ENCODE data around the gene PFDN6.
A peak's percentile ranks its signal among the peaks of the same experiment; 100 is the strongest.

PFDN6 gene

DNA sequence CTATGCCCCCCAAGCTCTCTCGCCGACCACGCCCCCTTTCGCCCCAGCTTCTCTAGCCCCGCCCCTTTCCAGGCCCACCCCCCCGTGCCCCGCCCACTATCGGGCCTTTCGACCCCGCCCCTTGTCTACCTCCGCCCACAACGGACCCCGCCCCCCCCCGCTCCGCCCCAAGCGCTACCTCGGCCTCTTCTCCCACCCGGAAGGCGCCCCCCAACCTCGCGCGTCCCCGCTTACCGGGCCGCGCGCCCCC lies 27.9 kb downstream of the PFDN6 start:
- peak; percentile 74 for DNase-seq (ENCODE audit: low spot score)

DNA sequence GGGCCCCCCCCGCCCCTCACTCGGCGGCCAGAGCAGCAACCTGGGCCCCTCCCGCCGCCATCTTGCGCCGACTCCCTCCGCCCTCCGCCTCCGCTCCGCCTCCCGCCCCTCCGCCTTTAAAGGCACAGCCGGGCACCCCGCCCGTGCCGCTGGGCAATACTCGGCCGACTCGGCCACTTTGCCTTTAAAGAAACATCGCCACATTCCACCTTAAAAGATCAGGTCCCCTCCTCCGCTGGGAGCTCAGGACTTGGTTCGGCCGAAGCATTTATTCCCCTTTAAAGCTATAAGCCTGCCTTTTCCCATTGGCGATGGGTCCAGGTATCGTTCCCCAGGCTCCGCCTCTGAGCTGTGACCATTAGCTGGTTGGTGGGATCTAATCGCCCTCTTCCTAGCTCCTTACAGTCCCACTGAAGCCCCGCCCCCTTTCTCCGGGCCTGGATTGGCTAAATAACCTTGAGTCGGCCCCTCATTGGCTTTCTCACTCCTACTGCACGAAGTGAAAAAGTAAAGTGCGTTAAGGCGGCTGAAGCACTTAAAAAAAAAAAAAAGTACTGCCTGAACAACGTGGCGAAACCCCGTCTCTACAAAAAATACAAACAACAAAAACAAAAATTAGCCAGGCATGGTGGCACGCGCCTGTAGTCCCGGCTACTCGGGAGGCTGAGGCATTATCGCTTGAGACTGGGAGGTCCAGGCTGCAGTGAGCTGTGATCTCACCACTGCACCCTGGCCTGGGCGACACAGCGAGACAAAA lies 28.4 kb downstream of the PFDN6 start, which contains the start of gene ZBTB22:
Gene ZBTB22 (minus strand): TSS at position 76 of the 757 bp plus-strand sequence. CDS start 828 bp downstream, outside the sequence.
- DNase-seq (ENCODE audit: low spot score) = peak; percentile 86

DNA sequence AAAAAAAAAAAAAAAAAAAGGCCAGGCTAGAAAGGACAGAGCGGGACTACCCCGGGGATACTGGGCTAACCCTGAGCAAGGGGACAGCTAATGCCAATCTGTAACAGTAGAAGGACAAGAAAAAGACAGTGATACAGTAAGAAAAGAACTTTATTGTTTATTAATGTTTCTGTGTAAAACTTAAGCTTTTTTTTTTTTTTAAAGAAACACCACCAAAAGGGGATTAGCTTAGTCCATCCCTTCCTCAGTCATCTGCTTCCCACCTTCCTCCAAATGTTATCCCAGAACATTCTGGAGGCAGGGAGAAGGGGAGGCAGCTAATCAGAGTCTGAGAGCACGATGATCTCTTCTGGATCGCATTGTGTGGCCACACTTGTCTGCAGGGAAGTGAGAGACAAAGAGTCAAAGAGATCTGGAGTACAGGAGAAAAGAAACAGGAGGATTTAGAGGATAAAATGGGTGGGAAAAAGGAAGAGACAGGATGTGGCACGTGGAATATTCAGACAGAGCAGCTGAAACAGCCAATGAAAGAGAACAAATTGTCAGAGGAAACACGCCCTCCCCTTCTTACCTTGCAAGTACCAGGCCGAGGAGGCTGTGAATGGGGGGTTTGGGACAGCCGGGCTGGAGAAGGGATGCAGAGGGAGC lies 29.1 kb downstream of the PFDN6 start:
- no peak for DNase-seq (ENCODE audit: low spot score)

DNA sequence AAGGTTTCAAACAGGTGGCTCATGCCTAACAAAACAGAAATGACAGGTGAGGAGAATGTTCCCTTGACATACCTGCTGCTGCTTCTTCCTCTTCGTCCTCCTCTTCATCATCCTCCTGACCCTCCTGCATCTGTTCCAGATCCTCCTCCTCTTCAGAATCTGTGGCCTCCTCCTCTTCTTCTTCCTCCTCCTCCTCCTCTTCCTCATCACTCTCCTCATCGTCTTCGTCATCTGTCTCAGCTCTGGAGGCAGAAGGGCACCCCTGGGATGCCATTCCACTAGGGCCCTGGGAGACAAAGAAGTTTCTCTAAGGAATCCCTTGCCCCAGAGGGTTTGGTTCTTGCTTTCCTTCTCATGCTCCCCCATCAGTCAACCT lies 30.5 kb downstream of the PFDN6 start:
- DNase-seq (ENCODE audit: low spot score) = no peak

DNA sequence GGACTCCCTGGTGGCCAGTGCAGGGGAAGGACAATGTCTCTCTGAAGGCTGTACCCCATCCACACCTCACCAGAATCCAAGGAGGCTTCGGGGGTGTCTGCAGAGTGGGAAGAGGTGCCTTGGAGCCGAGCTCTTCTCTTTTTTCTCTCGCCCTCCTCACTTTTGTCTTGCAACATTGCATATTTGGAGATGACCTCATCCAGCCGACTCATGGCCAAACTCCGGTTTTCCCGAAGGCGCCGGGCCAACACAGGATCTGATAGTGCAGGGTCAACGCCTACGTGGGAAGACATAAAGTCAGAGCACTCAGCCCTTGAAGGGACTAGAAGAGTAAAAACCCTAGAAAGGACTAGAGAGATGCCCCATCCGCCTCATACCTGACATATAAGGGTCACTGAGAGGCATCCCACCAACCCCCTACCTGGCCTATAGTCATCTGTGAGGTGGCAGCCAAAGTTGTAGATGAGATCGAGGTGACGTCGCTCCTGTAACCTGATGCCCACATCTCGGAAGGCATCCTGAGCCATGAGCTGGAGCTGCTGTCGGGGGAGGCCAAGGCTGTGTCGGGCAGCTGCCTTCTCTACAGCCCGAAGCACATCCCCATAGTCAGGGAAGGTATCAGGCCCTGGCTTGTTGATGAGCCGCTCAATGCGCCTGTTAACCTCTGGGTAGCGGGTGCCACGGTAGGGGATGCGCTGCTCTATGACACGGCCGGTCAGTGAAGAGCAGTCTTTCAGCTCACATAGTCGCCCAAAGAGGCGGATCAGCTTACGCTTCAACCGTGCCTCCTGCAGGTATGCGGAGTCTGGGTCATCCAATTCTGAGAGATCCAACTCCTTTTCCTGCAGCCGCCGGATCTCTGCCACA lies 31.1 kb downstream of the PFDN6 start:
- no peak for DNase-seq (ENCODE audit: low spot score)

DNA sequence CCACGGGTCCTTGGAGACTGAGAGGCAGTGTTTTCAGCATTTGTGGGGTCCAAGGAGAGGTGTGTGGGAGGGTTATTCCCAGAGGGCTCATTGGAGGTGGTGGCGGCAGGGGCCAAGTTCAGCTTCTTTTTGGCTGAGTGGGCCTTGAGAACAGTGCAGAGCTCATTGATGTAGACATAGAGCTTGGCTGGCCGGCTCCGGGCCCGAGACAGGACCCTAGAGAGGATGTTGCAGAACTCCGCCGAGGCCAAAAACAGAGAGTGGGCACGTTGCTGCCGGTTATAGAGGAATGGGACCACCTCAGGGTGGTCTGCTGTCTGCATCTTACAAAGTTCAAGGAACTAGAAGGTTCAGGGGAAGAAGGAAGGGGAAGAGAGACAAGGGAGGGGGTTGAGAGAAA lies 31.8 kb downstream of the PFDN6 start:
- no peak for DNase-seq (ENCODE audit: low spot score)

DNA sequence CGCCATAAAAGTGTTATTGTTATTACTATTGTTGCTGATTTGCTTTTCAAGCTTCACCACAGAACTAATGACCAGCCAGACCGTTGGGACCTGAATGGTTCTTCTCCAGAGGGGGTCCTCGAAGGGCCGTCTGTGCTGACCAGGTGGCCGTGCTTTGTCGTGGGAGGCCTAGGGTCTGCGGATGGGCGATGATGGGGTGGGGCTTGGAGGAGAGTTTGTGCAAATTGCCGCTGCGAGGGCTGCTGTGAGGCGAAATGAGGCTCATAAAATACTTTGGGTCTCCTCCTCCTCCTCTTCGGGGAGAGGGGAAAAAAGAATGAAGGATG lies 34.2 kb downstream of the PFDN6 start:
- DNase-seq (ENCODE audit: low spot score) = no peak

- no peak for DNase-seq (ENCODE audit: low spot score)
These were observed 34.7 kb downstream of the PFDN6 start for GRCh38 chr6:33324125-33324524.

- no peak for DNase-seq (ENCODE audit: low spot score)
These were observed 39.7 kb downstream of the PFDN6 start for GRCh38 chr6:33329058-33329457.

- DNase-seq (ENCODE audit: low spot score) = no peak
These were observed 41.3 kb downstream of the PFDN6 start for GRCh38 chr6:33330736-33331135.

- no peak for DNase-seq (ENCODE audit: low spot score)
These were observed 44.3 kb downstream of the PFDN6 start for GRCh38 chr6:33333666-33334065.

GRCh38 chr6:33335916-33336315 lies 46.5 kb downstream of the PFDN6 start:
- no peak for DNase-seq (ENCODE audit: low spot score)

DNA sequence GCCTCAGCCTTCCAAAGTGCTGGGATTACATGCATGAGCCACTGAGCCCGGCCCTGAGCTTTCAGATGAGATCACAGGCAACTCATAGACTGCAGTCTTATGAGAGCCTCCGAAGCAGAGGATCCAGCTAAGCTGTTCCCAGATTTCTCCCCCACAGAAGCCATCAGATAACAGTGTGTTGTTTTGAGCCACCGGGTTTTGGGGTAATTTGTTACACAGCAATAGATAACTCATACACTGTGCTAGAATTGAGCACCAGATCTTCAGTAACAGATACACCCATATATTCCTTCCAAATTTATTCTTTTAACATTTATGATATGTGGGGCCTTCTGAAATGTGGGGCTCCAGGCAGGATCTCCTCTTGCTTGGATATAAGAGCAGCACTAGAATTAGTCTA lies 47.1 kb downstream of the PFDN6 start:
- DNase-seq (ENCODE audit: low spot score) = no peak

- no peak for DNase-seq (ENCODE audit: low spot score)
These were observed 49.8 kb downstream of the PFDN6 start for GRCh38 chr6:33339193-33339592.

Measured in iPS-NIHi11 (cell line).